ENCODE results near the gene DSTN.
A peak's percentile ranks its signal among the peaks of the same experiment; 100 is the strongest.

DSTN gene

GRCh38 chr20:17569616-17570346, at the start of gene DSTN:
Gene DSTN, plus strand, starts transcription at chr20:17570075. Its CDS starts 134 bp downstream, at chr20:17570209.
- DNase-seq, result peak; percentile 79 to 88

- DNase-seq, result no peak
Observed at GRCh38 chr20:17520583-17520982, 49.3 kb upstream of the DSTN start.

GRCh38 chr20:17522528-17522927, 47.3 kb upstream of the DSTN start:
- DNase-seq, result no peak

- DNase-seq, result no peak
Observed at GRCh38 chr20:17523326-17523725, 46.5 kb upstream of the DSTN start.

GRCh38 chr20:17524560-17524959, 45.3 kb upstream of the DSTN start:
- no peak for DNase-seq

GRCh38 chr20:17525132-17525531, 44.7 kb upstream of the DSTN start:
- no peak for DNase-seq

- peak in 1 of 2 experiments; percentile 68 for DNase-seq
Observed at GRCh38 chr20:17525650-17526049, 44.2 kb upstream of the DSTN start.

- no peak for DNase-seq
Observed at GRCh38 chr20:17529586-17529985, 40.3 kb upstream of the DSTN start.

- DNase-seq, result no peak
Observed at GRCh38 chr20:17530153-17530552, 39.7 kb upstream of the DSTN start.

GRCh38 chr20:17530716-17531664, 38.9 kb upstream of the DSTN start, which contains the start of gene BFSP1:
Gene BFSP1, minus strand, starts transcription at chr20:17531379. Its CDS starts 50 bp downstream, at chr20:17531329.
- DNase-seq, result peak in 1 of 2 experiments; percentile 57

- DNase-seq, result peak in 1 of 2 experiments; percentile 57
Observed at GRCh38 chr20:17531665-17532025, 38.2 kb upstream of the DSTN start.

GRCh38 chr20:17533396-17533795, 36.5 kb upstream of the DSTN start:
- peak in 1 of 2 experiments; percentile 53 for DNase-seq

- DNase-seq, result no peak
Observed at GRCh38 chr20:17534077-17534476, 35.8 kb upstream of the DSTN start.

GRCh38 chr20:17536944-17537444, 32.9 kb upstream of the DSTN start:
- peak; percentile 49 to 84 for DNase-seq

GRCh38 chr20:17537959-17538358, 31.9 kb upstream of the DSTN start:
- DNase-seq, result no peak

GRCh38 chr20:17538517-17539170, 31.2 kb upstream of the DSTN start:
- DNase-seq, result no peak

GRCh38 chr20:17541596-17541995, 28.3 kb upstream of the DSTN start:
- no peak for DNase-seq

- DNase-seq, result no peak
Observed at GRCh38 chr20:17541996-17542395, 27.9 kb upstream of the DSTN start.

- no peak for DNase-seq
Observed at GRCh38 chr20:17542481-17542880, 27.4 kb upstream of the DSTN start.

- no peak for DNase-seq
Observed at GRCh38 chr20:17542993-17543412, 26.9 kb upstream of the DSTN start.

GRCh38 chr20:17543531-17544131, 26.2 kb upstream of the DSTN start:
- no peak for DNase-seq

- no peak for DNase-seq
Observed at GRCh38 chr20:17545127-17545526, 24.7 kb upstream of the DSTN start.

GRCh38 chr20:17549131-17549530, 20.7 kb upstream of the DSTN start:
- no peak for DNase-seq
